Lung (tissue), 12 donors: ENCODE measurements around the gene SUGCT. TPM values are rescaled to one million over a fixed set of nuclear protein-coding genes. Genes with fewer than 3 reads are reported as not detected.
A peak's percentile ranks its signal among the peaks of the same experiment; 100 is the strongest.

Source experiments
- ATAC-seq: fragments of 200-7000 bp; cut with Tn5 transposase; one replicate; pipeline ENCODE4 v1.9.1; 2020; ENCODE audit warnings: moderate number of reproducible peaks; ENCODE audit not compliant: insufficient read depth, low FRiP score
- DNase-seq, 3 donors: peaks; one replicate each; pipeline ENCODE4 v3.0.0-alpha.2; 2013 to 2017
- H3K27ac ChIP-seq, 2 donors: one replicate each; pipeline ENCODE4 v1.5.1; 2013; ENCODE audit warnings: mild to moderate bottlenecking in 2 of 2, moderate library complexity in 2 of 2, control low read depth in 1 of 2, inconsistent platforms in 1 of 2, low read depth in 1 of 2, low read length in 1 of 2
- H3K27me3 ChIP-seq, 3 donors: one replicate each; pipeline ENCODE4 v1.5.1; 2013; ENCODE audit warnings: low read length in 2 of 3; ENCODE audit not compliant: control insufficient read depth in 3 of 3, insufficient read depth in 3 of 3
- H3K36me3 ChIP-seq, 4 donors: one replicate each; pipeline ENCODE4 v1.5.1; 2013; ENCODE audit warnings: low read length in 4 of 4, mild to moderate bottlenecking in 1 of 4, moderate library complexity in 1 of 4; ENCODE audit not compliant: control insufficient read depth in 4 of 4, insufficient read depth in 4 of 4
- H3K4me1 ChIP-seq, 5 donors: one replicate each; pipeline ENCODE4 v1.5.1; 2013; ENCODE audit warnings: low read length in 5 of 5, mild to moderate bottlenecking in 2 of 5, moderate library complexity in 1 of 5; ENCODE audit not compliant: control insufficient read depth in 5 of 5, insufficient read depth in 5 of 5
- H3K4me3 ChIP-seq: one replicate; pipeline ENCODE4 v1.5.1; 2013; ENCODE audit warnings: mild to moderate bottlenecking, control low read depth, moderate library complexity
- H3K9ac ChIP-seq, 2 donors: one replicate each; pipeline ENCODE4 v1.5.1; 2013; ENCODE audit warnings: low read length in 2 of 2, control low read depth in 1 of 2; ENCODE audit not compliant: insufficient read depth in 1 of 2
- H3K9me3 ChIP-seq, 4 donors: one replicate each; pipeline ENCODE4 v1.5.1; 2013; ENCODE audit warnings: low read length in 3 of 4, mild to moderate bottlenecking in 1 of 4, moderate library complexity in 1 of 4; ENCODE audit not compliant: control insufficient read depth in 4 of 4, insufficient read depth in 3 of 4
- CTCF ChIP-seq: IDR thresholded peaks from 2 replicates; pipeline ENCODE4 v1.5.1; 2012; ENCODE audit warnings: mild to moderate bottlenecking; ENCODE audit errors: control extremely low read depth, extremely low read depth
- WGBS, 2 donors: extraction: QIAGEN DNeasy Blood & Tissue Kit; methylation state at CpG; one replicate each; pipeline ENCODE4 v1.1.7; 2013; 5-methylcytosine and 5-hydroxymethylcytosine counted together
- polyA plus RNA-seq, 2 donors: library from polyadenylated mRNA; stranded (reverse); fragments of 200-250 nt; gene quantifications; one replicate each; pipeline ENCODE4 v1.2.1, GENCODE V29; 2013
- total RNA-seq, 2 donors: library from RNA; depleted of rRNA in 1 of 2; stranded (reverse); fragments of >200 nt in 1 of 2; gene quantifications; one replicate each; pipeline ENCODE4 v1.2.1, GENCODE V29; 2014 to 2021
- donor health status: control.
- donor health status: control.
- donor health status: Bipolar disorder and iron deficiency.
- donor health status: healthy.
- donor health status: DM: yes; HTN: yes; CAD: no.

SUGCT gene
- total and polyA plus RNA-seq, 4 donors: 0.23 to 4.2 (median 1.8) TPM

- Histone ChIP-seq H3K27me3 (no peaks in the 10 kb centered on the region), H3K36me3 (no peaks in the 10 kb centered on the region), H3K4me3 (no peak overlapping the region), H3K4me1 (no peaks in the 10 kb centered on the region), H3K27ac (no peak overlapping the region), H3K9me3 (no peaks in the 10 kb centered on the region), H3K9ac (no peak overlapping the region)
- no peak for ATAC-seq
- no peak for DNase-seq
- TF ChIP-seq CTCF: no peak
- 67 to 79% methylated on average over 2 of the region's 2 CpGs for WGBS, 2 donors
Measured at GRCh38 chr7:40276061-40276460, 141.3 kb downstream of the SUGCT start.

- 49 to 50% methylated on average over 2 of the region's 2 CpGs for WGBS, 2 donors
Measured at GRCh38 chr7:40279991-40280390, 145.2 kb downstream of the SUGCT start.

GRCh38 chr7:40282858-40283257 lies 148.1 kb downstream of the SUGCT start:
- 74 to 88% methylated on average over 2 of the region's 2 CpGs for WGBS, 2 donors
- H3K9me3 ChIP-seq: no peaks in the 10 kb centered on the region
- TF ChIP-seq CTCF: no peak
- DNase-seq (peak in 2 of 3 donors; percentile 33 to 47), ATAC-seq (no peak)
- no peak overlapping the region for H3K9ac ChIP-seq
- H3K4me1 ChIP-seq: no peaks in the 10 kb centered on the region
- no peaks in the 10 kb centered on the region for H3K36me3 ChIP-seq
- H3K4me3 ChIP-seq: no peak overlapping the region
- no peaks in the 10 kb centered on the region for H3K27me3 ChIP-seq
- no peak overlapping the region for H3K27ac ChIP-seq

More at GRCh38 chr7:40279991-40280390, 145.2 kb downstream of the SUGCT start:
- ATAC-seq: no peak
- DNase-seq: no peak
- TF ChIP-seq CTCF: no peak
- Histone ChIP-seq H3K36me3 (no peaks in the 10 kb centered on the region), H3K9me3 (no peaks in the 10 kb centered on the region), H3K27me3 (no peaks in the 10 kb centered on the region), H3K4me1 (no peaks in the 10 kb centered on the region), H3K27ac (no peak overlapping the region), H3K9ac (no peak overlapping the region), H3K4me3 (no peak overlapping the region)

GRCh38 chr7:40283391-40283790 lies 148.6 kb downstream of the SUGCT start:
- no peak for DNase-seq
- Histone ChIP-seq H3K4me3 (no peak overlapping the region), H3K36me3 (no peaks in the 10 kb centered on the region), H3K9ac (no peak overlapping the region), H3K27ac (no peak overlapping the region), H3K27me3 (no peaks in the 10 kb centered on the region), H3K9me3 (no peaks in the 10 kb centered on the region), H3K4me1 (no peaks in the 10 kb centered on the region)
- 84 to 91% methylated on average over 6 of the region's 6 CpGs for WGBS, 2 donors
- no peak for ATAC-seq
- no peak for TF ChIP-seq CTCF
